Gastroesophageal sphincter (tissue), 3 donors: ENCODE results near the gene ARL10.

Source experiments
- CTCF ChIP-seq, 4 experiments: fragments of 200-600 bp in 2 of 4; fragments of 450-650 bp in 2 of 4; sonication (generic) in 1 of 4; IDR thresholded peaks; one replicate each; pipeline ENCODE4 v1.5.1; 2017 to 2019; ENCODE audit warnings: antibody characterized with exemption in 4 of 4, mild to moderate bottlenecking in 2 of 4, moderate library complexity in 2 of 4
- EP300 ChIP-seq: sonication (generic); formaldehyde crosslinking; IDR thresholded peaks from one replicate; pipeline ENCODE4 v1.6.1; 2017; ENCODE audit warnings: antibody characterized with exemption, mild to moderate bottlenecking

- TF ChIP-seq CTCF (IDR thresholded peaks at IDR 0.05), result no peak
- no peak for TF ChIP-seq EP300
These were observed 28.8 kb downstream of the ARL10 start for GRCh38 chr5:176394096-176394495.
